LNCaP clone FGC (cell line): ENCODE results near the gene FAM234B.

Experiments
- DNase-seq: peaks from one replicate; pipeline ENCODE4 v3.0.0-alpha.2; 2011; ENCODE audit warnings: low read depth
- H3K4me3 ChIP-seq: 2 replicates; pipeline ENCODE4 v1.5.1; 2011; ENCODE audit warnings: mild to moderate bottlenecking, low read depth, low read length, control low read depth
- TF ChIP-seq, protein P1 (sequence below): IDR thresholded peaks from 2 replicates; pipeline ENCODE4 v1.5.1; 2012; ENCODE audit warnings: mild to moderate bottlenecking; ENCODE audit not compliant: control insufficient read depth, insufficient read depth; ENCODE audit errors: extremely low read depth

FAM234B gene

DNA sequence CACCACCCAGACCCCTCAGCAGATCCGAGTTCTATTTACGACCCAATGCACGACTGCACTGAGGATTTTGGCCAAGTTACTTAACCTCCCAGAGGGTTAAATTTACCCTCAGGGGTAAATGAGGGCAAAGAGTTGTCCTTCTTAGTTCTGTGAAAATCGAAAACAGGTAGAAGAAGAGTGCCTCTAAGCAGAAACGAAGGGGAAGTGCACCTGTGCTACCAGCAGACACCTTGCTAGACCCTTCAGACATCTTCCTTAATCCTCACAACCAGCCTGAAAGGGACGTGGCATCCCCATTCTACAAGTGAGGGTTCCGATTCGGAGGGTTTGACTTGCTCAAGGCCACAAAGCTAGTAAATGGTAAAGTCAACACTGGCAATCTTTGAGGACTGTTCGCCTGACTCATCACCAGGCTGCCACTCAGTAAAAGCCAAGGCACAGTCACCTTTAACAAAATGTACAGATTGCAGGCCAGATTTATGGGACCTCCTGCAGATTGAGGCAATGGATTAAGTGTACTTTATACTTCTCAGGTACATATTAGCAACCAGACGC lies 57.7 kb downstream of the FAM234B start:
- TF ChIP-seq, protein P1, sequence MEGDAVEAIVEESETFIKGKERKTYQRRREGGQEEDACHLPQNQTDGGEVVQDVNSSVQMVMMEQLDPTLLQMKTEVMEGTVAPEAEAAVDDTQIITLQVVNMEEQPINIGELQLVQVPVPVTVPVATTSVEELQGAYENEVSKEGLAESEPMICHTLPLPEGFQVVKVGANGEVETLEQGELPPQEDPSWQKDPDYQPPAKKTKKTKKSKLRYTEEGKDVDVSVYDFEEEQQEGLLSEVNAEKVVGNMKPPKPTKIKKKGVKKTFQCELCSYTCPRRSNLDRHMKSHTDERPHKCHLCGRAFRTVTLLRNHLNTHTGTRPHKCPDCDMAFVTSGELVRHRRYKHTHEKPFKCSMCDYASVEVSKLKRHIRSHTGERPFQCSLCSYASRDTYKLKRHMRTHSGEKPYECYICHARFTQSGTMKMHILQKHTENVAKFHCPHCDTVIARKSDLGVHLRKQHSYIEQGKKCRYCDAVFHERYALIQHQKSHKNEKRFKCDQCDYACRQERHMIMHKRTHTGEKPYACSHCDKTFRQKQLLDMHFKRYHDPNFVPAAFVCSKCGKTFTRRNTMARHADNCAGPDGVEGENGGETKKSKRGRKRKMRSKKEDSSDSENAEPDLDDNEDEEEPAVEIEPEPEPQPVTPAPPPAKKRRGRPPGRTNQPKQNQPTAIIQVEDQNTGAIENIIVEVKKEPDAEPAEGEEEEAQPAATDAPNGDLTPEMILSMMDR: no peak
- peak; percentile 86 for DNase-seq
- peak overlapping the region; percentile 50 for H3K4me3 ChIP-seq

DNA sequence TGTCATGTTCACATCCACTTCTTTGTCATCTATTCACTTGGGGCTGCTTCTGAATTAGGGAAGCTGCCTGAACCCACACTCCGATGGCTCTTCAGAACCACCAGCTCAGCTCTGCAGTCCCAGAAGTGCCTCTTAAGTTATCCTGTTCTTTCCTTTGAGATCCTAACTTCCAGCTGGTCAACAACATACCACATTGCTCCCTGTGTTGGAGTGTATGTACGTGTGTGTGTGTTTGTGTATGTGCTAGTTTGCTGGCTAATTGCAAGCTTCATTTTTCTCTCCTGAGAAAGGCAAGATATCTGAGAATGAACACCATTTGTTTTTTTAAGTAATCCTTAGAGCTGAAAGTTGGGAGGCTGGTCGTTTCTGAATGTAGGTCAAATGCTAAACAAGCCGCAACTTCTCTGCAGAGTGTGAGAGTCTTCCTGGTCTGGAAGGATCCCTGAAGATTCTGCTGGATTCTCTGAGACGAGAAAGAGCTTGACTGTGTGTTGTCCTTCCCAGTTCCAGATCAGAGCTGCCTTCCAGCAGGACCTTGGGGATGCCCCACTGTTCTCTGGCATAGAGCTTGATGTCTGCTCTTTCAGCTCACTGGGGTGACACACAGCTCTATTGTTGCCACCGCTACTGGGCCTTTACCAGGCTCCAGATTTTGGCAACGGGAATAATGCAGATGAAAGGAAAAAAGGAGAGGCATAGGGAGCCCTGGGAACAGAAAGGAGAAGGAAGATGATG lies 58.4 kb downstream of the FAM234B start:
- H3K4me3 ChIP-seq: no peak overlapping the region
- TF ChIP-seq, protein P1: no peak
- DNase-seq: no peak

DNA sequence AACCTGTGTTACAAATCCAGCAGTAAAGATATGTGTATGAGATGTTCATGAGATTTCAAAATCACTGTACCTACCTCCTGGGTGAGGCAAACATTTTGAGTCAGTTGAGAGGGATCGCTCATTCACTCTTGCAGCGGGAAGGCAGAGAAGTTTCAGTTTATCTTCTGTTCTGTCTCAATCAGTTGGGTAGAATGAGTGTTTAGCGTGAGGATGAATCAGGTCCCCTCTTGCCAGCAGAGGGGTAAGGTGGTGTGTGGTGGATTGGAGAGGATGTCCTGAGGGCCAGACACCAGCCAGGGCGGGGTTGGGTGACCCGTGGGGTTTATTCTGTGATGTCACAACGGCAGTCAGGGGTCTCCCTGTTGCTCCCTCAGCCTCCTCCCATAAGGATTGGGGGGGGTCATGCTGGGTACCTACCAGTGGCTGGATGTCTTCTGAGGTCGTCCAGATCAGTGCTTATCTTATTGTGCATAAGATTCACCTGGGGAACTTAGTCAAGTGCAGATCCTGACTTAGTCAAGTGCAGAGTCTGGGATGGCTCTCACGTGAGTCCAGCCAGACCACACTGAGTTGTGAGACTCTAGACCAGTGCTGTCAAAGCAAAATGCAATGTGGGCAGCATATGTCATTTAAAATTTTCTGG lies 59.3 kb downstream of the FAM234B start, which contains the start of gene GSG1:
Gene GSG1, minus strand, starts transcription at position 277 of the 643 bp plus-strand sequence. Its CDS starts 155 bp downstream, at position 122.
- H3K4me3 ChIP-seq: no peak within 1 kb of the TSS
- DNase-seq: no peak
- TF ChIP-seq, protein P1: no peak

DNA sequence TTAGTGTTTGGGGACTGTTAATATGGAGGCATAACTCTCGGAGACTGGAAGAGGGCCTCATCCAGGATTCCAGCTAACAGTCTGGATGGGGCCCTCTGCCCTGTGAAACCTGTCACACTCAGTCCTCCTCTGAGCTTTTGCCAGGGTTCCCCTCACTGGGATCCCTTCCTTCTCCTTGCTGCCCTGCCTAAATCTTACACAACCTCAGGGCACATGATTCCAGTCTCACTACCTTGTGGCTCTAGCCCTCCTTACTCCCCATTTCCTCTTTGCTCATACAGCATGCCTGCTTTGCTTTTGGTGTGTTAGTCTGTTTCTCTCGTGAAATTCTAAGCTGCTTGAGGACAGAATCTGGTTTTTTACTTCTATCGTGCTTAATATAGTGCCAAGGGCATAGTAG lies 60.2 kb downstream of the FAM234B start:
- no peak for DNase-seq
- no peak overlapping the region for H3K4me3 ChIP-seq
- TF ChIP-seq, protein P1: no peak

DNA sequence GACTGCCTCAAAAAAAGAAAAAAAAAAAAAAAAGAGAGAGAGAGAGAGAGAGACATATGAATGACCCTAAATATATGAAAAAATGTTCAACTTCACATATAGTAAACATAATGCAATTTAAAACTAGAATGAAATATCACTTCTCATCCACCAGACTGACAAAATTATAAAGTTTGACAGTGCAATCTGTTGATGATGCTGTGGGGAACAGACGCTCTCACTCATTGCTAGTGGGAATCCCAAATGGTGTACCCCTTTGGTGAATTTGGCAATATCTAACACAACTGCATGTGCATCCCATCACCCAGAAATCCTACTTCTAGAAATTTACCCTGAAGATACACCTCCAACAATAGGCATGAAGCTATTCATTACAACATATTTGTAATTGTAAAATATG lies 61.6 kb downstream of the FAM234B start:
- no peak for DNase-seq
- H3K4me3 ChIP-seq: no peak overlapping the region
- TF ChIP-seq, protein P1: no peak

DNA sequence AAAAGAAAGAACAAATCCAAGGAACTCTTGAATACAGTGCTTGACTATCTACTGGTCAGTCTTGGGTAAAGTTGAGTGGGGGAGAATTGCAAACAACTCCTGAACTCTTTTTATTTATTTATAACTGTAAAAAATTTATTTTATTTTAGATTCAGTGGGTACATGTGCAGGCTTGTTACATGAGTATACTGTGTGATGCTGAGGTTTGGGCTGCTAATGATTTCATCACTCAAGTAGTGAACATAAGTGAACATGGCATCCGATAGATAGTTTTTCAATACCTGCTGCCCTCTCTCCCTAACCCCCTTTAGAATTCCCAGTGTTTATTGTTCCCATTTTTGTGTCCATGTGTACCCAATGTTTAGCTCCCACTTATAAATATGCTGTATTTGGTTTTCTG lies 62.5 kb downstream of the FAM234B start:
- DNase-seq: no peak
- no peak overlapping the region for H3K4me3 ChIP-seq
- TF ChIP-seq, protein P1: no peak

DNA sequence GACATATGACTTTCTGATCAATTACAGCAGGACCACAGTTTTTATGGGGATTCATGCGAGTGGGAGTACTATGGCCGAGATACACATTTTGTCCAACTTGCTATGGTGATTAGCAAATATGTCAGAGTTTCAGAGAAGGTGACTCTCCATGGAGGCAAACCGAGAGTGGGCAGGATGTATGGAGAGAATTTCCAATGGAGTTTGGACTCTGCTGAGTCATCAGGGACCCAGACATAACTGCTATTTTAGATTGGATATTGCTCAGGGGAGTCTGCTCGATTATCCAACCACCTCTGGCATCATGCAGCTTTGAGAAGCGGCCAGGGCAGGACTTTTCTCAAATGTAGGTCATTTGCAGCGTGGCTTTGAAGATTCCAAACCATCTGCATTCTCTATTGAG lies 68.8 kb downstream of the FAM234B start:
- DNase-seq: no peak
- TF ChIP-seq, protein P1: no peak

More for the DNA sequence above, 68.8 kb downstream of the FAM234B start:
- no peak overlapping the region for H3K4me3 ChIP-seq
